HEK293 (cell line): ENCODE results near the gene SLC32A1.

Experiments
- CTCF ChIA-PET: fragments of 350-600 bp; formaldehyde crosslinking; extraction: SDS; loops from one replicate; lab custom pipeline; 2021; ENCODE audit warnings: antibody characterized with exemption; lab: Yijun Ruan, JAX
- POLR2A ChIA-PET: fragments of 300-600 bp; formaldehyde crosslinking; extraction: SDS; loops from one replicate; lab custom pipeline; 2020; ENCODE audit warnings: antibody characterized with exemption, inconsistent platforms; lab: Yijun Ruan, JAX
- H3K27ac ChIP-seq: fragments of 200-500 bp; sonication (Bioruptor generic); 2 replicates; pipeline ENCODE4 v1.5.1; 2014; ENCODE audit warnings: low read depth, low read length, control low read depth, inconsistent platforms; ENCODE audit errors: extremely low read depth
- H3K36me3 ChIP-seq, 2 experiments: fragments of 200-500 bp in 1 of 2; sonication (Bioruptor generic) in 1 of 2; 1 replicate in 1 of 2; 2 replicates in 1 of 2; pipeline ENCODE4 v1.5.1; 2014 to 2017; ENCODE audit warnings: inconsistent platforms in 2 of 2, low read length in 2 of 2; ENCODE audit not compliant: control insufficient read depth in 2 of 2, insufficient read depth in 1 of 2
- H3K4me1 ChIP-seq: fragments of 200-500 bp; sonication (Bioruptor generic); 2 replicates; pipeline ENCODE4 v1.5.1; 2014; ENCODE audit warnings: mild to moderate bottlenecking, low read length, inconsistent platforms; ENCODE audit not compliant: control insufficient read depth, insufficient read depth
- H3K4me3 ChIP-seq: 2 replicates; pipeline ENCODE4 v1.5.1; 2011; ENCODE audit warnings: low read depth, mild to moderate bottlenecking, control low read depth, low read length, moderate library complexity
- H3K9me3 ChIP-seq: fragments of 200-500 bp; sonication (Bioruptor generic); 2 replicates; pipeline ENCODE4 v1.5.1; 2014; ENCODE audit warnings: low read depth, low read length, inconsistent platforms; ENCODE audit not compliant: control insufficient read depth, insufficient read depth
- GLI2 ChIP-seq: fragments of 450-650 bp; formaldehyde crosslinking; IDR thresholded peaks from 2 replicates; pipeline ENCODE4; 2017; ENCODE audit warnings: missing biosample characterization, missing genetic modification characterization, low read depth, borderline replicate concordance
- IKZF3 ChIP-seq: fragments of 450-650 bp; IDR thresholded peaks from 2 replicates; pipeline ENCODE4 v1.5.0; 2018; ENCODE audit warnings: missing biosample characterization, mild to moderate bottlenecking, missing genetic modification characterization, moderate library complexity
- MZF1 ChIP-seq: fragments of 450-650 bp; formaldehyde crosslinking; IDR thresholded peaks from 2 replicates; pipeline ENCODE4 v1.5.1; 2017; ENCODE audit warnings: missing biosample characterization, missing genetic modification characterization, borderline replicate concordance
- YY2 ChIP-seq: fragments of 450-650 bp; formaldehyde crosslinking; IDR thresholded peaks from 2 replicates; pipeline ENCODE4 v1.5.1; 2016; ENCODE audit warnings: missing biosample characterization, missing genetic modification characterization
- ZNF169 ChIP-seq: fragments of 450-650 bp; formaldehyde crosslinking; IDR thresholded peaks from 2 replicates; pipeline ENCODE4 v1.5.1; 2016; ENCODE audit warnings: missing biosample characterization, missing genetic modification characterization
- ZNF202 ChIP-seq: fragments of 450-650 bp; formaldehyde crosslinking; IDR thresholded peaks from 2 replicates; pipeline ENCODE4 v1.5.1; 2016; ENCODE audit warnings: missing biosample characterization, missing genetic modification characterization, borderline replicate concordance
- ZNF223 ChIP-seq: fragments of 450-650 bp; formaldehyde crosslinking; IDR thresholded peaks from 2 replicates; pipeline ENCODE4 v1.5.1; 2016; ENCODE audit warnings: missing biosample characterization, missing genetic modification characterization
- ZNF311 ChIP-seq: fragments of 450-650 bp; formaldehyde crosslinking; IDR thresholded peaks from 2 replicates; pipeline ENCODE4 v1.5.1; 2017; ENCODE audit warnings: missing biosample characterization, missing genetic modification characterization, borderline replicate concordance
- ZNF394 ChIP-seq: fragments of 450-650 bp; formaldehyde crosslinking; IDR thresholded peaks from 2 replicates; pipeline ENCODE4 v1.5.1; 2016; ENCODE audit warnings: missing biosample characterization, missing genetic modification characterization, mild to moderate bottlenecking, moderate library complexity, borderline replicate concordance
- ZNF596 ChIP-seq: fragments of 450-650 bp; IDR thresholded peaks from 2 replicates; pipeline ENCODE4 v1.5.0; 2018; ENCODE audit warnings: missing biosample characterization, mild to moderate bottlenecking, missing genetic modification characterization, moderate library complexity
- ZNF624 ChIP-seq: fragments of 450-650 bp; formaldehyde crosslinking; IDR thresholded peaks from 2 replicates; pipeline ENCODE4 v1.5.1; 2017; ENCODE audit warnings: missing biosample characterization, missing genetic modification characterization
- ZNF654 ChIP-seq: fragments of 450-650 bp; formaldehyde crosslinking; IDR thresholded peaks from 2 replicates; pipeline ENCODE4 v1.5.1; 2016; ENCODE audit warnings: low read depth, missing biosample characterization, missing genetic modification characterization
- ZNF658 ChIP-seq: fragments of 450-650 bp; formaldehyde crosslinking; IDR thresholded peaks from 2 replicates; pipeline ENCODE4; 2016; ENCODE audit warnings: missing biosample characterization, missing genetic modification characterization
- ZNF701 ChIP-seq: fragments of 450-650 bp; formaldehyde crosslinking; IDR thresholded peaks from 2 replicates; pipeline ENCODE4 v1.5.1; 2016; ENCODE audit warnings: missing biosample characterization, missing genetic modification characterization
- ZSCAN30 ChIP-seq: fragments of 450-650 bp; IDR thresholded peaks from 2 replicates; pipeline ENCODE4 v1.5.1; 2018; ENCODE audit warnings: missing biosample characterization, mild to moderate bottlenecking, missing genetic modification characterization, moderate library complexity
- TF ChIP-seq, protein P1 (sequence below): fragments of 450-650 bp; formaldehyde crosslinking; IDR thresholded peaks from 2 replicates; pipeline ENCODE4 v1.5.1; 2017; ENCODE audit warnings: missing biosample characterization, missing genetic modification characterization
- TF ChIP-seq, protein P2 (sequence below): fragments of 450-650 bp; formaldehyde crosslinking; IDR thresholded peaks from 2 replicates; pipeline ENCODE4 v1.5.1; 2016; ENCODE audit warnings: missing biosample characterization, missing genetic modification characterization, borderline replicate concordance
- TF ChIP-seq, protein P3 (sequence below): fragments of 450-650 bp; formaldehyde crosslinking; IDR thresholded peaks from 2 replicates; pipeline ENCODE4 v1.5.1; 2017; ENCODE audit warnings: missing biosample characterization, missing genetic modification characterization
- TF ChIP-seq, protein P4 (sequence below): fragments of 450-650 bp; formaldehyde crosslinking; IDR thresholded peaks from 2 replicates; pipeline ENCODE4 v1.5.1; 2017; ENCODE audit warnings: missing biosample characterization, missing genetic modification characterization

Gene SLC32A1

DNA sequence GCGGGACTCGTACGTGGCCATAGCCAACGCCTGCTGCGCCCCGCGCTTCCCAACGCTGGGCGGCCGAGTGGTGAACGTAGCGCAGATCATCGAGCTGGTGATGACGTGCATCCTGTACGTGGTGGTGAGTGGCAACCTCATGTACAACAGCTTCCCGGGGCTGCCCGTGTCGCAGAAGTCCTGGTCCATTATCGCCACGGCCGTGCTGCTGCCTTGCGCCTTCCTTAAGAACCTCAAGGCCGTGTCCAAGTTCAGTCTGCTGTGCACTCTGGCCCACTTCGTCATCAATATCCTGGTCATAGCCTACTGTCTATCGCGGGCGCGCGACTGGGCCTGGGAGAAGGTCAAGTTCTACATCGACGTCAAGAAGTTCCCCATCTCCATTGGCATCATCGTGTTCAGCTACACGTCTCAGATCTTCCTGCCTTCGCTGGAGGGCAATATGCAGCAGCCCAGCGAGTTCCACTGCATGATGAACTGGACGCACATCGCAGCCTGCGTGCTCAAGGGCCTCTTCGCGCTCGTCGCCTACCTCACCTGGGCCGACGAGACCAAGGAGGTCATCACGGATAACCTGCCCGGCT, 3.4 kb downstream of the SLC32A1 start (continued):
- TF ChIP-seq, protein P1, sequence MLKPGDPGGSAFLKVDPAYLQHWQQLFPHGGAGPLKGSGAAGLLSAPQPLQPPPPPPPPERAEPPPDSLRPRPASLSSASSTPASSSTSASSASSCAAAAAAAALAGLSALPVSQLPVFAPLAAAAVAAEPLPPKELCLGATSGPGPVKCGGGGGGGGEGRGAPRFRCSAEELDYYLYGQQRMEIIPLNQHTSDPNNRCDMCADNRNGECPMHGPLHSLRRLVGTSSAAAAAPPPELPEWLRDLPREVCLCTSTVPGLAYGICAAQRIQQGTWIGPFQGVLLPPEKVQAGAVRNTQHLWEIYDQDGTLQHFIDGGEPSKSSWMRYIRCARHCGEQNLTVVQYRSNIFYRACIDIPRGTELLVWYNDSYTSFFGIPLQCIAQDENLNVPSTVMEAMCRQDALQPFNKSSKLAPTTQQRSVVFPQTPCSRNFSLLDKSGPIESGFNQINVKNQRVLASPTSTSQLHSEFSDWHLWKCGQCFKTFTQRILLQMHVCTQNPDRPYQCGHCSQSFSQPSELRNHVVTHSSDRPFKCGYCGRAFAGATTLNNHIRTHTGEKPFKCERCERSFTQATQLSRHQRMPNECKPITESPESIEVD = no peak

DNA sequence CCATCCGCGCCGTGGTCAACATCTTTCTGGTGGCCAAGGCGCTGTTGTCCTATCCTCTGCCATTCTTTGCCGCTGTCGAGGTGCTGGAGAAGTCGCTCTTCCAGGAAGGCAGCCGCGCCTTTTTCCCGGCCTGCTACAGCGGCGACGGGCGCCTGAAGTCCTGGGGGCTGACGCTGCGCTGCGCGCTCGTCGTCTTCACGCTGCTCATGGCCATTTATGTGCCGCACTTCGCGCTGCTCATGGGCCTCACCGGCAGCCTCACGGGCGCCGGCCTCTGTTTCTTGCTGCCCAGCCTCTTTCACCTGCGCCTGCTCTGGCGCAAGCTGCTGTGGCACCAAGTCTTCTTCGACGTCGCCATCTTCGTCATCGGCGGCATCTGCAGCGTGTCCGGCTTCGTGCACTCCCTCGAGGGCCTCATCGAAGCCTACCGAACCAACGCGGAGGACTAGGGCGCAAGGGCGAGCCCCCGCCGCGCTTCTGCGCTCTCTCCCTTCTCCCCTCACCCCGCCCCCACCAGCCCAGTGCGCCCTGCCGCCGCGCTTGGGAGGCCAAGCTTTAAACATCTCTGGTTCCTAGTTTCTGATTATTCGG, 4.0 kb downstream of the SLC32A1 start:
- Histone ChIP-seq H3K36me3 (no peaks in the 10 kb centered on the region), H3K27ac (no peak overlapping the region), H3K4me3 (no peak overlapping the region), H3K9me3 (no peaks in the 10 kb centered on the region), H3K4me1 (0 out of 2 replicates have a peak, but pooled peaks cover 3% of the 10 kb centered on the region)
- CTCF ChIA-PET = interaction anchor here (0.7 to 0.9 kb wide), 2 partner anchors 23 to 130 kb away, joined by 3 read pairs; no protein-coding TSS in a partner anchor
- TF ChIP-seq ZNF701 = no peak
- no peak for TF ChIP-seq ZNF624
- TF ChIP-seq, protein P2, sequence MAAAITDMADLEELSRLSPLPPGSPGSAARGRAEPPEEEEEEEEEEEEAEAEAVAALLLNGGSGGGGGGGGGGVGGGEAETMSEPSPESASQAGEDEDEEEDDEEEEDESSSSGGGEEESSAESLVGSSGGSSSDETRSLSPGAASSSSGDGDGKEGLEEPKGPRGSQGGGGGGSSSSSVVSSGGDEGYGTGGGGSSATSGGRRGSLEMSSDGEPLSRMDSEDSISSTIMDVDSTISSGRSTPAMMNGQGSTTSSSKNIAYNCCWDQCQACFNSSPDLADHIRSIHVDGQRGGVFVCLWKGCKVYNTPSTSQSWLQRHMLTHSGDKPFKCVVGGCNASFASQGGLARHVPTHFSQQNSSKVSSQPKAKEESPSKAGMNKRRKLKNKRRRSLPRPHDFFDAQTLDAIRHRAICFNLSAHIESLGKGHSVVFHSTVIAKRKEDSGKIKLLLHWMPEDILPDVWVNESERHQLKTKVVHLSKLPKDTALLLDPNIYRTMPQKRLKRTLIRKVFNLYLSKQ (tag by site-specific recombination) = no peak
- TF ChIP-seq ZNF311 = no peak
- no peak for TF ChIP-seq ZNF223
- TF ChIP-seq YY2 (tag by site-specific recombination) = no peak
- TF ChIP-seq ZNF596 (tag by site-specific recombination) = no peak
- TF ChIP-seq, protein P3, sequence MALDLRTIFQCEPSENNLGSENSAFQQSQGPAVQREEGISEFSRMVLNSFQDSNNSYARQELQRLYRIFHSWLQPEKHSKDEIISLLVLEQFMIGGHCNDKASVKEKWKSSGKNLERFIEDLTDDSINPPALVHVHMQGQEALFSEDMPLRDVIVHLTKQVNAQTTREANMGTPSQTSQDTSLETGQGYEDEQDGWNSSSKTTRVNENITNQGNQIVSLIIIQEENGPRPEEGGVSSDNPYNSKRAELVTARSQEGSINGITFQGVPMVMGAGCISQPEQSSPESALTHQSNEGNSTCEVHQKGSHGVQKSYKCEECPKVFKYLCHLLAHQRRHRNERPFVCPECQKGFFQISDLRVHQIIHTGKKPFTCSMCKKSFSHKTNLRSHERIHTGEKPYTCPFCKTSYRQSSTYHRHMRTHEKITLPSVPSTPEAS (tag by site-specific recombination) = no peak
- TF ChIP-seq ZNF658 (tag by site-specific recombination) = no peak
- no peak for TF ChIP-seq MZF1
- TF ChIP-seq IKZF3 (tag by site-specific recombination) = no peak
- TF ChIP-seq, protein P4, sequence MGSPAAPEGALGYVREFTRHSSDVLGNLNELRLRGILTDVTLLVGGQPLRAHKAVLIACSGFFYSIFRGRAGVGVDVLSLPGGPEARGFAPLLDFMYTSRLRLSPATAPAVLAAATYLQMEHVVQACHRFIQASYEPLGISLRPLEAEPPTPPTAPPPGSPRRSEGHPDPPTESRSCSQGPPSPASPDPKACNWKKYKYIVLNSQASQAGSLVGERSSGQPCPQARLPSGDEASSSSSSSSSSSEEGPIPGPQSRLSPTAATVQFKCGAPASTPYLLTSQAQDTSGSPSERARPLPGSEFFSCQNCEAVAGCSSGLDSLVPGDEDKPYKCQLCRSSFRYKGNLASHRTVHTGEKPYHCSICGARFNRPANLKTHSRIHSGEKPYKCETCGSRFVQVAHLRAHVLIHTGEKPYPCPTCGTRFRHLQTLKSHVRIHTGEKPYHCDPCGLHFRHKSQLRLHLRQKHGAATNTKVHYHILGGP (tag by site-specific recombination) = no peak
- TF ChIP-seq ZNF202 (tag by site-specific recombination) = no peak
- no peak for TF ChIP-seq ZNF394 (tag by site-specific recombination)
- no peak for TF ChIP-seq ZSCAN30 (tag by site-specific recombination)
- no peak for TF ChIP-seq GLI2
- TF ChIP-seq ZNF169 (tag by site-specific recombination) = no peak
- no peak for TF ChIP-seq ZNF654
- POLR2A ChIA-PET = no interaction called here
